Mesenchymal stem cell (in vitro differentiated cells and primary cell): ENCODE measurements around the gene UXS1.

Experiments used
- DNase-seq: peaks from one replicate; pipeline ENCODE4 v3.0.0-alpha.2; 2013
- H2AFZ ChIP-seq: one replicate; pipeline ENCODE4 v1.6.1; 2013; ENCODE audit warnings: low read depth, mild to moderate bottlenecking, control low read depth, inconsistent platforms, low read length, moderate library complexity
- H2AK5ac ChIP-seq: 2 replicates; pipeline ENCODE4 v1.6.1; 2013; ENCODE audit warnings: low read length, moderate library complexity, mild to moderate bottlenecking, inconsistent platforms; ENCODE audit not compliant: severe bottlenecking
- H2BK120ac ChIP-seq: one replicate; pipeline ENCODE4 v1.6.1; 2013; ENCODE audit warnings: low read depth, mild to moderate bottlenecking, inconsistent platforms, low read length, moderate library complexity
- H2BK12ac ChIP-seq, 2 experiments: one replicate each; pipeline ENCODE4 v1.6.1; 2013; ENCODE audit warnings: inconsistent platforms in 2 of 2, low read length in 2 of 2, mild to moderate bottlenecking in 2 of 2, moderate library complexity in 2 of 2, control low read depth in 1 of 2
- H2BK15ac ChIP-seq: one replicate; pipeline ENCODE4 v1.6.1; 2013; ENCODE audit warnings: mild to moderate bottlenecking, low read depth, inconsistent platforms; ENCODE audit not compliant: poor library complexity, severe bottlenecking
- H2BK5ac ChIP-seq: 2 replicates; pipeline ENCODE4 v1.6.1; 2013; ENCODE audit warnings: low read depth, mild to moderate bottlenecking, low read length, control low read depth, inconsistent platforms; ENCODE audit not compliant: poor library complexity, severe bottlenecking
- H3K14ac ChIP-seq, 2 experiments: one replicate each; pipeline ENCODE4 v1.6.1; 2013; ENCODE audit warnings: inconsistent platforms in 2 of 2, low read length in 2 of 2, control low read depth in 1 of 2, mild to moderate bottlenecking in 1 of 2, moderate library complexity in 1 of 2
- H3K18ac ChIP-seq, 2 experiments: one replicate each; pipeline ENCODE4 v1.6.1; 2013; ENCODE audit warnings: inconsistent platforms in 2 of 2, low read length in 2 of 2, control low read depth in 1 of 2, low read depth in 1 of 2, mild to moderate bottlenecking in 1 of 2
- H3K23ac ChIP-seq, 2 experiments: one replicate each; pipeline ENCODE4 v1.6.1; 2013; ENCODE audit warnings: inconsistent platforms in 2 of 2, low read length in 2 of 2, mild to moderate bottlenecking in 2 of 2, moderate library complexity in 2 of 2, control low read depth in 1 of 2
- H3K27ac ChIP-seq: 2 replicates; pipeline ENCODE4 v1.5.1; 2013; ENCODE audit warnings: mild to moderate bottlenecking, moderate library complexity, low read length, control low read depth, inconsistent platforms; ENCODE audit not compliant: poor library complexity, severe bottlenecking
- H3K27me3 ChIP-seq, 2 experiments: 2 replicates each; pipeline versions ENCODE4 v1.6.1 to v1.7.0; 2013; ENCODE audit warnings: low read length in 2 of 2, mild to moderate bottlenecking in 2 of 2, moderate library complexity in 2 of 2, control low read depth in 1 of 2, inconsistent platforms in 1 of 2; ENCODE audit not compliant: control insufficient read depth in 1 of 2, insufficient read depth in 1 of 2
- H3K36me3 ChIP-seq, 2 experiments: 2 replicates each; pipeline versions ENCODE4 v1.6.1 to v1.7.0; 2013; ENCODE audit warnings: low read length in 2 of 2, control low read depth in 1 of 2, inconsistent platforms in 1 of 2, low read depth in 1 of 2, mild to moderate bottlenecking in 1 of 2; ENCODE audit not compliant: insufficient read depth in 2 of 2, control insufficient read depth in 1 of 2
- H3K4ac ChIP-seq, 2 experiments: one replicate each; pipeline ENCODE4 v1.6.1; 2013; ENCODE audit warnings: inconsistent platforms in 2 of 2, low read length in 2 of 2, mild to moderate bottlenecking in 2 of 2, moderate library complexity in 2 of 2, control low read depth in 1 of 2, low read depth in 1 of 2
- H3K4me1 ChIP-seq: 2 replicates; pipeline ENCODE4 v1.6.1; 2013; ENCODE audit warnings: low read depth, low read length, control low read depth; ENCODE audit not compliant: control insufficient read depth, insufficient read depth
- H3K4me2 ChIP-seq: 2 replicates; pipeline ENCODE4 v1.6.1; 2013; ENCODE audit warnings: low read length, mild to moderate bottlenecking, inconsistent platforms; ENCODE audit not compliant: poor library complexity, severe bottlenecking
- H3K4me3 ChIP-seq, 2 experiments: 2 replicates each; pipeline versions ENCODE4 v1.5.1 to v1.7.0; 2013; ENCODE audit warnings: low read length in 2 of 2, mild to moderate bottlenecking in 2 of 2, control low read depth in 1 of 2, low read depth in 1 of 2; ENCODE audit not compliant: insufficient read depth in 1 of 2
- H3K79me1 ChIP-seq: replicated peaks from 2 replicates; pipeline ENCODE4 v1.6.1; 2013; ENCODE audit warnings: mild to moderate bottlenecking, control low read depth, low read length, inconsistent platforms; ENCODE audit not compliant: poor library complexity, severe bottlenecking
- H3K9ac ChIP-seq: 2 replicates; pipeline ENCODE4 v1.7.0; 2013; ENCODE audit warnings: mild to moderate bottlenecking, low read length, moderate library complexity
- H3K9me3 ChIP-seq: 2 replicates; pipeline ENCODE4 v1.7.0; 2013; ENCODE audit warnings: mild to moderate bottlenecking, low read length; ENCODE audit not compliant: control insufficient read depth
- H4K8ac ChIP-seq: one replicate; pipeline ENCODE4 v1.6.1; 2013; ENCODE audit warnings: inconsistent platforms, mild to moderate bottlenecking, low read length, moderate library complexity
- H4K91ac ChIP-seq: one replicate; pipeline ENCODE4 v1.6.1; 2013; ENCODE audit warnings: mild to moderate bottlenecking, low read length, inconsistent platforms
- WGBS: methylation state at CpG from one replicate; pipeline ENCODE4 v1.1.7; 2013; ENCODE audit warnings: mixed read lengths; 5-methylcytosine and 5-hydroxymethylcytosine counted together

The UXS1 gene

GRCh38 chr2:106080959-106081358 lies 113.1 kb downstream of the UXS1 start:
- H3K27me3 ChIP-seq: peaks cover 0 to 4% of the 10 kb centered on the region in 2 experiments

GRCh38 chr2:106078096-106078495 lies 116.0 kb downstream of the UXS1 start:
- H3K36me3 ChIP-seq: no peaks in the 10 kb centered on the region
- no peak overlapping the region for H2BK5ac ChIP-seq
- H3K4me2 ChIP-seq: no peak overlapping the region
- no peak overlapping the region for H4K91ac ChIP-seq
- 35% methylated on average over 4 of the region's 5 CpGs for WGBS
- no peak overlapping the region for H3K9ac ChIP-seq
- no peaks in the 10 kb centered on the region for H3K4me1 ChIP-seq
- no peak overlapping the region for H2AK5ac ChIP-seq
- H3K18ac ChIP-seq: no peak overlapping the region
- no peak overlapping the region for H3K4me3 ChIP-seq
- no peak overlapping the region for H3K27ac ChIP-seq
- no peaks in the 10 kb centered on the region for H3K9me3 ChIP-seq
- H2BK120ac ChIP-seq: no peak overlapping the region
- H3K23ac ChIP-seq: no peak overlapping the region
- no peak for DNase-seq
- H3K79me1 ChIP-seq: no peaks in the 10 kb centered on the region
- H2BK12ac ChIP-seq: no peak overlapping the region
- no peak overlapping the region for H3K4ac ChIP-seq
- H3K27me3 ChIP-seq: peaks cover 0 to 14% of the 10 kb centered on the region in 2 experiments
- H3K14ac ChIP-seq: no peak overlapping the region
- no peak overlapping the region for H4K8ac ChIP-seq
- no peak overlapping the region for H2AFZ ChIP-seq
- H2BK15ac ChIP-seq: no peak overlapping the region

More at GRCh38 chr2:106080959-106081358, 113.1 kb downstream of the UXS1 start:
- Histone ChIP-seq H3K27ac (no peak overlapping the region), H3K18ac (no peak overlapping the region), H2BK120ac (no peak overlapping the region), H3K79me1 (no peaks in the 10 kb centered on the region), H3K9ac (no peak overlapping the region), H2BK15ac (no peak overlapping the region), H3K4me3 (no peak overlapping the region), H2BK5ac (no peak overlapping the region), H2AK5ac (no peak overlapping the region), H3K4me2 (no peak overlapping the region), H4K91ac (no peak overlapping the region), H3K4ac (no peak overlapping the region), H3K23ac (no peak overlapping the region), H2BK12ac (no peak overlapping the region), H3K14ac (no peak overlapping the region), H3K36me3 (no peaks in the 10 kb centered on the region), H3K4me1 (no peaks in the 10 kb centered on the region), H4K8ac (no peak overlapping the region), H3K9me3 (no peaks in the 10 kb centered on the region), H2AFZ (no peak overlapping the region)
- DNase-seq: no peak
- 95% methylated on average over 4 of the region's 6 CpGs for WGBS

- H3K23ac ChIP-seq: no peak overlapping the region
- H3K14ac ChIP-seq: no peak overlapping the region
- H2BK120ac ChIP-seq: no peak overlapping the region
- no peaks in the 10 kb centered on the region for H3K36me3 ChIP-seq
- H4K8ac ChIP-seq: no peak overlapping the region
- H3K18ac ChIP-seq: no peak overlapping the region
- 75% methylated on average over 1 of the region's 1 CpG for WGBS
- no peak for DNase-seq
- H3K4me3 ChIP-seq: no peak overlapping the region
- H3K9ac ChIP-seq: no peak overlapping the region
- H2BK12ac ChIP-seq: no peak overlapping the region
- peaks cover 0 to 18% of the 10 kb centered on the region in 2 experiments for H3K27me3 ChIP-seq
- H3K27ac ChIP-seq: no peak overlapping the region
- H3K4ac ChIP-seq: no peak overlapping the region
- H3K4me2 ChIP-seq: no peak overlapping the region
- H4K91ac ChIP-seq: no peak overlapping the region
- H3K9me3 ChIP-seq: no peaks in the 10 kb centered on the region
- H2AK5ac ChIP-seq: no peak overlapping the region
- H3K79me1 ChIP-seq: no peaks in the 10 kb centered on the region
- H3K4me1 ChIP-seq: no peaks in the 10 kb centered on the region
- no peak overlapping the region for H2BK15ac ChIP-seq
- no peak overlapping the region for H2AFZ ChIP-seq
- no peak overlapping the region for H2BK5ac ChIP-seq
Observed at GRCh38 chr2:106076941-106077340, 117.2 kb downstream of the UXS1 start.

GRCh38 chr2:106075048-106075447 lies 119.1 kb downstream of the UXS1 start:
- no peak overlapping the region for H2BK120ac ChIP-seq
- H3K23ac ChIP-seq: no peak overlapping the region
- H3K79me1 ChIP-seq: no peaks in the 10 kb centered on the region
- H3K27me3 ChIP-seq: peaks cover 6 to 25% of the 10 kb centered on the region in 2 experiments
- H3K36me3 ChIP-seq: no peaks in the 10 kb centered on the region
- no peak overlapping the region for H4K91ac ChIP-seq
- no peaks in the 10 kb centered on the region for H3K4me1 ChIP-seq
- H3K4ac ChIP-seq: no peak overlapping the region
- no peak overlapping the region for H3K4me2 ChIP-seq
- no peak for DNase-seq
- WGBS: 83% methylated on average over 2 of the region's 3 CpGs
- H2AFZ ChIP-seq: no peak overlapping the region
- H2BK12ac ChIP-seq: no peak overlapping the region
- H3K9ac ChIP-seq: no peak overlapping the region
- H3K14ac ChIP-seq: no peak overlapping the region
- no peak overlapping the region for H2AK5ac ChIP-seq
- no peak overlapping the region for H3K4me3 ChIP-seq
- no peaks in the 10 kb centered on the region for H3K9me3 ChIP-seq
- H3K27ac ChIP-seq: no peak overlapping the region
- no peak overlapping the region for H2BK5ac ChIP-seq
- no peak overlapping the region for H3K18ac ChIP-seq
- no peak overlapping the region for H4K8ac ChIP-seq
- no peak overlapping the region for H2BK15ac ChIP-seq
